ENCODE data around the gene ANKH. TPM values are rescaled to one million over a fixed set of nuclear protein-coding genes. Genes with fewer than 3 reads are reported as not detected.

ANKH gene
- total and polyA plus RNA-seq, 2 experiments from 2014 or later = 27.6 to 29.9 TPM

DNA sequence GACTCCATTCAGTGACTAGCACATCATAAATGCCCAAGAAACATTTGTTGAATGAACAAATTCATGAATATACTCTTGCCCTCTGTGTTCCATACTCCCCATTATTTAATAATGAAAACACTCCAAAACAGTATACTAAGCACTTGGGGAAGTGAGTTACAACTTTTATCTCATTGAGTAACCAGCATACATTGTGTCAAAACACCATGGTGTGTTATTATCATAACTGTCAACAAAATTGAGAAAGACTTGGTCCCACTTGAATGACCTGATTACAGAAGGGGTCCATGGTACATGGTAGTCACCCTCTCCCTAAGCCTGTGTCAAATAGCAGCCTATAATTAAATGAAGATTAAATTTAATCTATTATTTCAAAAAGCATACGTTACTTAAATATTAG lies 16.2 kb downstream of the ANKH start:
- Histone ChIP-seq H3K36me3 (replicated peaks; ENCODE audit: insufficient read depth, low read depth) (no peaks in the 10 kb centered on the region), H4K20me1 (ENCODE audit: insufficient read depth, poor library complexity, severe bottlenecking) (no peaks in the 10 kb centered on the region), H3K27ac (no peak overlapping the region), H3K79me2 (peaks cover 56% of the 10 kb centered on the region), H3K4me1 (ENCODE audit: insufficient read depth) (peaks cover 11% of the 10 kb centered on the region), H3K9me2 (replicated peaks; ENCODE audit: insufficient read depth) (no peaks in the 10 kb centered on the region), H3K4me3 (no peak overlapping the region), H2AFZ (no peak overlapping the region), H3K27me3 (no peaks in the 10 kb centered on the region), H3K9me3 (ENCODE audit: low read depth) (no peaks in the 10 kb centered on the region), H3K4me2 (no peak overlapping the region)
- 96% methylated on average over 1 of the region's 1 CpG for WGBS (ENCODE audit: low lambda C conversion rate, missing lambda C conversion rate)
- DNase-seq (ENCODE audit: low spot score) = no peak
- TF ChIP-seq, protein P1, sequence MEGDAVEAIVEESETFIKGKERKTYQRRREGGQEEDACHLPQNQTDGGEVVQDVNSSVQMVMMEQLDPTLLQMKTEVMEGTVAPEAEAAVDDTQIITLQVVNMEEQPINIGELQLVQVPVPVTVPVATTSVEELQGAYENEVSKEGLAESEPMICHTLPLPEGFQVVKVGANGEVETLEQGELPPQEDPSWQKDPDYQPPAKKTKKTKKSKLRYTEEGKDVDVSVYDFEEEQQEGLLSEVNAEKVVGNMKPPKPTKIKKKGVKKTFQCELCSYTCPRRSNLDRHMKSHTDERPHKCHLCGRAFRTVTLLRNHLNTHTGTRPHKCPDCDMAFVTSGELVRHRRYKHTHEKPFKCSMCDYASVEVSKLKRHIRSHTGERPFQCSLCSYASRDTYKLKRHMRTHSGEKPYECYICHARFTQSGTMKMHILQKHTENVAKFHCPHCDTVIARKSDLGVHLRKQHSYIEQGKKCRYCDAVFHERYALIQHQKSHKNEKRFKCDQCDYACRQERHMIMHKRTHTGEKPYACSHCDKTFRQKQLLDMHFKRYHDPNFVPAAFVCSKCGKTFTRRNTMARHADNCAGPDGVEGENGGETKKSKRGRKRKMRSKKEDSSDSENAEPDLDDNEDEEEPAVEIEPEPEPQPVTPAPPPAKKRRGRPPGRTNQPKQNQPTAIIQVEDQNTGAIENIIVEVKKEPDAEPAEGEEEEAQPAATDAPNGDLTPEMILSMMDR (IDR thresholded peaks at IDR 0.05; ENCODE audit: poor library complexity) = no peak
- no peak for TF ChIP-seq EZH2 (IDR thresholded peaks at IDR 0.05; ENCODE audit: borderline replicate concordance)
- no peak for TF ChIP-seq EZH2phosphoT487 (IDR thresholded peaks at IDR 0.05; ENCODE audit: low read depth, severe bottlenecking, unreplicated experiment)

DNA sequence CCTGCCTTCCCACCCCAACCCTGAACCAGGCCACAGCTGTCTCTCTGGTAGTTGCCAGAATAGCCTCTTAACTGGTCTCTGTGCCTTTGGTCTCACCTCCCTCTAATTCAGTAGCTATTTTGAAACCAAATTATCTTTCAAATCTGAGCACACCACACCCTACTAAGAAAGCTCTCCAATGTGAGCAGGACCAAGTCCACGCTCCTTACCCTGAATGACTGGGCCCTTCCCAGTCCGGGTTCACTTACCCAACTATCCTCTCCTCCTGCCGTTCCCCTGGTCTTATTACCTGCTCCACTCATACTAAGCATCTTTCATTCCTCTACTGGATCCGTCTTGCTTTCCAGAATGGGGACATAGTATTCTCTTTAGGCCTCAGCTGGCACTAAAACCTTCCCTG lies 16.8 kb downstream of the ANKH start:
- H3K79me2 ChIP-seq = peaks cover 53% of the 10 kb centered on the region
- peaks cover 11% of the 10 kb centered on the region for H3K4me1 ChIP-seq (ENCODE audit: insufficient read depth)
- no peaks in the 10 kb centered on the region for H3K27me3 ChIP-seq
- no peaks in the 10 kb centered on the region for H3K36me3 ChIP-seq (replicated peaks; ENCODE audit: insufficient read depth, low read depth)
- TF ChIP-seq EZH2phosphoT487 (IDR thresholded peaks at IDR 0.05; ENCODE audit: low read depth, severe bottlenecking, unreplicated experiment) (no peak), EZH2 (IDR thresholded peaks at IDR 0.05; ENCODE audit: borderline replicate concordance) (no peak)
- TF ChIP-seq, protein P1 (IDR thresholded peaks at IDR 0.05; ENCODE audit: poor library complexity) = no peak
- 95% methylated on average over 4 of the region's 4 CpGs for WGBS (ENCODE audit: low lambda C conversion rate, missing lambda C conversion rate)
- H3K4me2 ChIP-seq = no peak overlapping the region
- no peak for DNase-seq (ENCODE audit: low spot score)
- no peaks in the 10 kb centered on the region for H4K20me1 ChIP-seq (ENCODE audit: insufficient read depth, poor library complexity, severe bottlenecking)
- no peaks in the 10 kb centered on the region for H3K9me2 ChIP-seq (replicated peaks; ENCODE audit: insufficient read depth)
- no peaks in the 10 kb centered on the region for H3K9me3 ChIP-seq (ENCODE audit: low read depth)
- no peak overlapping the region for H3K27ac ChIP-seq
- no peak overlapping the region for H2AFZ ChIP-seq
- H3K4me3 ChIP-seq = no peak overlapping the region

DNA sequence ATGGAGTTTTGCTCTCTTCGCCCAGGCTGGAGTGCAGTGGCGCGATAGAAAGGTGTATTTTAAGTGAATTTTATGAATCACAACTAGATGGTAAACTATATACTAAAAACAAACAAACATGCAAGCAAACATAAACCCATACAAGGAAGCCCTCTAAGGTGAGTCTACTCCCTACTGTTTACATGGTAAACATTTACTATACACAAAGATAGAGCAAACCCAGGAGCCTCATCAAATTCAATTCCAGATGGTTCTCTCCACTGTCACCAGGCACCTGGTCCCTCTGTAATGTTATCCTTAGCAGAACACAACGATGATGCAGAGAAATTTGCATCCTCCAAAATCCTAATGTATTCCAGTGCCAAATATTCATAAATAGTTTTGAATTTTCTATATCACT lies 17.9 kb downstream of the ANKH start:
- 88% methylated on average over 4 of the region's 4 CpGs for WGBS (ENCODE audit: low lambda C conversion rate, missing lambda C conversion rate)
- TF ChIP-seq, protein P1 (IDR thresholded peaks at IDR 0.05; ENCODE audit: poor library complexity) = no peak
- TF ChIP-seq EZH2phosphoT487 (IDR thresholded peaks at IDR 0.05; ENCODE audit: low read depth, severe bottlenecking, unreplicated experiment) = no peak
- no peak for TF ChIP-seq EZH2 (IDR thresholded peaks at IDR 0.05; ENCODE audit: borderline replicate concordance)
- Histone ChIP-seq H3K4me2 (no peak overlapping the region), H3K9me3 (ENCODE audit: low read depth) (no peaks in the 10 kb centered on the region), H3K4me3 (no peak overlapping the region), H3K79me2 (peaks cover 45% of the 10 kb centered on the region), H3K27me3 (no peaks in the 10 kb centered on the region), H3K9me2 (replicated peaks; ENCODE audit: insufficient read depth) (no peaks in the 10 kb centered on the region), H2AFZ (no peak overlapping the region), H4K20me1 (ENCODE audit: insufficient read depth, poor library complexity, severe bottlenecking) (no peaks in the 10 kb centered on the region), H3K27ac (no peak overlapping the region), H3K36me3 (replicated peaks; ENCODE audit: insufficient read depth, low read depth) (no peaks in the 10 kb centered on the region), H3K4me1 (ENCODE audit: insufficient read depth) (peaks cover 21% of the 10 kb centered on the region)
- no peak for DNase-seq (ENCODE audit: low spot score)

DNA sequence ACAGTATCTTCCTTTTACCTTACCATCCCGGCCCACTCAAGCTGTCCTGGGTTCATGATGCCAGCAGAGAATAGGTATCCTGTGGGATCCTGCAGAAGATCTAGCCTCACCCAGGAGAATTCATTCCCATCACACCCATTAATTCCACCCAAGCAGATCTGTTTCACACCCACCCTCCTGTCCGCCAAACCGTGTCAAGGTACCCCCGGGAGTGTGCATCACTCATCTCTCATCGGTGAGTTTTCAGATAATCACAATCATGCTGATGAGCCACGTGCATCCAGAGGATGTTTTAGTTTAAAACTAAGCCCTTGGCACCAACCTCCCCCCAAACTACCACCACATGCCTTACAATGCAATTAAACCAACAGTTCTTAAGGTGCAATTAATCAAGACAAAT lies 18.8 kb downstream of the ANKH start:
- TF ChIP-seq EZH2 (IDR thresholded peaks at IDR 0.05; ENCODE audit: borderline replicate concordance) = no peak
- TF ChIP-seq, protein P1 (IDR thresholded peaks at IDR 0.05; ENCODE audit: poor library complexity) = no peak
- no peak for TF ChIP-seq EZH2phosphoT487 (IDR thresholded peaks at IDR 0.05; ENCODE audit: low read depth, severe bottlenecking, unreplicated experiment)
- DNase-seq (ENCODE audit: low spot score) = no peak
- no peak overlapping the region for H3K4me2 ChIP-seq
- H3K4me3 ChIP-seq = no peak overlapping the region
- no peaks in the 10 kb centered on the region for H3K27me3 ChIP-seq
- no peaks in the 10 kb centered on the region for H3K36me3 ChIP-seq (replicated peaks; ENCODE audit: insufficient read depth, low read depth)
- no peaks in the 10 kb centered on the region for H4K20me1 ChIP-seq (ENCODE audit: insufficient read depth, poor library complexity, severe bottlenecking)
- H2AFZ ChIP-seq = no peak overlapping the region
- peaks cover 23% of the 10 kb centered on the region for H3K4me1 ChIP-seq (ENCODE audit: insufficient read depth)
- peaks cover 36% of the 10 kb centered on the region for H3K79me2 ChIP-seq
- no peaks in the 10 kb centered on the region for H3K9me3 ChIP-seq (ENCODE audit: low read depth)
- no peaks in the 10 kb centered on the region for H3K9me2 ChIP-seq (replicated peaks; ENCODE audit: insufficient read depth)
- no peak overlapping the region for H3K27ac ChIP-seq
- WGBS (ENCODE audit: low lambda C conversion rate, missing lambda C conversion rate) = 93% methylated on average over 6 of the region's 6 CpGs
